Activated CD4-positive, alpha-beta memory T cell treated with anti-CD3 and anti-CD28 coated beads for 36 hours (primary cell): ENCODE measurements around the gene C3orf20. TPM values are rescaled to one million over a fixed set of nuclear protein-coding genes. Genes with fewer than 3 reads are reported as not detected.
"Not testable (repeated sequence)": the region's sequence is repeated elsewhere in the genome, so short reads cannot be mapped to it uniquely, and the experiment has no call there.

Experiments used
- CTCF ChIA-PET: fragments of 350-600 bp; sonication (Branson Sonifier 250); formaldehyde crosslinking; loops from one replicate; lab custom pipeline; 2021; ENCODE audit warnings: antibody characterized with exemption, inconsistent platforms; lab: Charles Lee
- POLR2A ChIA-PET: fragments of 350-600 bp; sonication (Branson Sonifier 250); formaldehyde crosslinking; loops from one replicate; lab custom pipeline; 2021; ENCODE audit warnings: antibody characterized with exemption; lab: Charles Lee
- DNase-seq: peaks from one replicate; pipeline ENCODE4 v3.0.0-alpha.2; 2020
- H3K27ac Mint-ChIP-seq: one replicate; pipeline ENCODE4 v1.8.0; 2021; ENCODE audit warnings: mixed read lengths
- H3K27me3 Mint-ChIP-seq: one replicate; pipeline ENCODE4 v1.8.0; 2021; ENCODE audit warnings: mixed read lengths
- H3K36me3 Mint-ChIP-seq: one replicate; pipeline ENCODE4 v1.8.0; 2021; ENCODE audit warnings: mixed read lengths
- H3K4me1 Mint-ChIP-seq: one replicate; pipeline ENCODE4 v1.8.0; 2021; ENCODE audit warnings: low read depth, mixed read lengths
- H3K4me3 Mint-ChIP-seq: one replicate; pipeline ENCODE4 v1.8.0; 2021; ENCODE audit warnings: mild to moderate bottlenecking, mixed read lengths
- H3K9me3 Mint-ChIP-seq: one replicate; pipeline ENCODE4 v1.8.0; 2021; ENCODE audit warnings: mixed read lengths
- intact Hi-C: fragments of 100-400 bp; cut with micrococcal nuclease; formaldehyde crosslinking; loops from one replicate; pipeline ENCODE4 v1.15.1; 2023
- total RNA-seq, 2 experiments: library from RNA; stranded (reverse); gene quantifications; one replicate each; pipeline ENCODE4 v1.2.3, GENCODE V29; 2021

C3orf20 gene
- total RNA-seq, 2 experiments from 2014 or later = 0.07 to 0.12 TPM

GRCh38 chr3:14651440-14652251 is 23.3 kb upstream of the C3orf20 start, which contains the start of gene CCDC174:
Gene CCDC174 (plus strand): TSS chr3:14651762. CDS start chr3:14651837, 75 bp downstream.
- Mint-ChIP-seq H3K4me3 (peak within 1 kb of the TSS; percentile 89), H3K4me1 (peaks cover 35% of the 10 kb centered on the region), H3K36me3 (peaks cover 24% of the 10 kb centered on the region), H3K27ac (peak within 1 kb of the TSS; percentile 98), H3K27me3 (no peaks in the 10 kb centered on the region), H3K9me3 (no peaks in the 10 kb centered on the region)
- intact Hi-C loops = loop anchor here (1.0 to 2.0 kb wide), 7 partner anchors 219 to 755 kb away; partner anchors contain the start of genes CHCHD4, LSM3, MRPS25 and SLC6A6
- ChIA-PET CTCF (interaction anchor here (0.5 to 1.6 kb wide), 9 partner anchors 9 to 1170 kb away, joined by 3 to 6 read pairs (median 3); no protein-coding TSS in a partner anchor), POLR2A (interaction anchor here (0.8 to 2.0 kb wide), 9 partner anchors 9 to 473 kb away, joined by 3 to 11 read pairs (median 4); partner anchors contain the start of genes LSM3, MRPS25 and XPC)
- peak; percentile 97 for DNase-seq

- POLR2A ChIA-PET = interaction anchor here (1.0 to 2.0 kb wide), 4 partner anchors 9 to 228 kb away, joined by 3 to 8 read pairs (median 6); no protein-coding TSS in a partner anchor
- DNase-seq, H3K9me3 Mint-ChIP-seq, H3K27me3 Mint-ChIP-seq, intact Hi-C loops: not testable (repeated sequence)
- CTCF ChIA-PET = interaction anchor here (0.5 to 1.6 kb wide), 6 partner anchors 20 to 449 kb away, joined by 3 to 6 read pairs (median 4); no protein-coding TSS in a partner anchor
- H3K4me1 Mint-ChIP-seq = peaks cover 42% of the 10 kb centered on the region
- H3K4me3 Mint-ChIP-seq = peak overlapping the region; percentile 89
- peak overlapping the region; percentile 98 for H3K27ac Mint-ChIP-seq
- peaks cover 31% of the 10 kb centered on the region for H3K36me3 Mint-ChIP-seq
Measured at GRCh38 chr3:14652360-14652907, 22.5 kb upstream of the C3orf20 start.

- Mint-ChIP-seq H3K4me3 (no peak overlapping the region), H3K9me3 (no peaks in the 10 kb centered on the region), H3K27me3 (no peaks in the 10 kb centered on the region), H3K36me3 (peaks cover 53% of the 10 kb centered on the region), H3K27ac (peak overlapping the region; percentile 1), H3K4me1 (peaks cover 37% of the 10 kb centered on the region)
- CTCF ChIA-PET = interaction anchor here (1.1 kb wide), 1 partner anchor 22 kb away, joined by 3 read pairs; no protein-coding TSS in a partner anchor
- POLR2A ChIA-PET = no interaction called here
- intact Hi-C loops = no loop called here
- DNase-seq = no peak
Measured at GRCh38 chr3:14657579-14657978, 17.4 kb upstream of the C3orf20 start.

GRCh38 chr3:14658978-14659377 is 16.0 kb upstream of the C3orf20 start:
- ChIA-PET POLR2A (no interaction called here), CTCF (no interaction called here)
- intact Hi-C loops = no loop called here
- Mint-ChIP-seq H3K27me3 (no peaks in the 10 kb centered on the region), H3K4me1 (peaks cover 25% of the 10 kb centered on the region), H3K9me3 (no peaks in the 10 kb centered on the region), H3K27ac (no peak overlapping the region), H3K4me3 (no peak overlapping the region), H3K36me3 (peaks cover 57% of the 10 kb centered on the region)
- no peak for DNase-seq

GRCh38 chr3:14660942-14661341 is 14.0 kb upstream of the C3orf20 start:
- no peak for DNase-seq
- POLR2A ChIA-PET = interaction anchor here (1.1 to 1.5 kb wide), 2 partner anchors 9 to 11 kb away, joined by 3 to 8 read pairs; partner anchors contain the start of gene CCDC174

GRCh38 chr3:14663396-14664135 is 11.4 kb upstream of the C3orf20 start:
- no peak overlapping the region for H3K4me3 Mint-ChIP-seq
- no peaks in the 10 kb centered on the region for H3K27me3 Mint-ChIP-seq
- ChIA-PET CTCF (no interaction called here), POLR2A (no interaction called here)
- no peak for DNase-seq
- peaks cover 62% of the 10 kb centered on the region for H3K36me3 Mint-ChIP-seq
- intact Hi-C loops = no loop called here
- H3K9me3 Mint-ChIP-seq = no peaks in the 10 kb centered on the region
- H3K27ac Mint-ChIP-seq = no peak overlapping the region
- peaks cover 5% of the 10 kb centered on the region for H3K4me1 Mint-ChIP-seq

More at GRCh38 chr3:14660942-14661341, 14.0 kb upstream of the C3orf20 start:
- H3K4me1 Mint-ChIP-seq = peaks cover 20% of the 10 kb centered on the region
- H3K27ac Mint-ChIP-seq = peak overlapping the region; percentile 71
- H3K27me3 Mint-ChIP-seq = no peaks in the 10 kb centered on the region
- CTCF ChIA-PET = interaction anchor here (0.6 to 0.9 kb wide), 2 partner anchors 10 to 25 kb away, joined by 3 read pairs; partner anchors contain the start of gene CCDC174
- no peak overlapping the region for H3K4me3 Mint-ChIP-seq
- intact Hi-C loops = no loop called here
- no peaks in the 10 kb centered on the region for H3K9me3 Mint-ChIP-seq
- peaks cover 62% of the 10 kb centered on the region for H3K36me3 Mint-ChIP-seq

GRCh38 chr3:14664170-14664569 is 10.8 kb upstream of the C3orf20 start:
- peaks cover 62% of the 10 kb centered on the region for H3K36me3 Mint-ChIP-seq
- ChIA-PET CTCF (no interaction called here), POLR2A (no interaction called here)
- H3K4me1 Mint-ChIP-seq = peaks cover 5% of the 10 kb centered on the region
- no peak for DNase-seq
- H3K4me3 Mint-ChIP-seq = no peak overlapping the region
- H3K27me3 Mint-ChIP-seq = no peaks in the 10 kb centered on the region
- intact Hi-C loops = no loop called here
- no peaks in the 10 kb centered on the region for H3K9me3 Mint-ChIP-seq
- no peak overlapping the region for H3K27ac Mint-ChIP-seq

- Mint-ChIP-seq H3K36me3 (peaks cover 45% of the 10 kb centered on the region), H3K4me1 (no peaks in the 10 kb centered on the region), H3K9me3 (no peaks in the 10 kb centered on the region), H3K27ac (no peak overlapping the region), H3K4me3 (no peak overlapping the region), H3K27me3 (no peaks in the 10 kb centered on the region)
- no peak for DNase-seq
- intact Hi-C loops = no loop called here
- CTCF ChIA-PET = interaction anchor here (1.5 to 2.3 kb wide), 2 partner anchors 20 to 249 kb away, joined by 4 to 7 read pairs; no protein-coding TSS in a partner anchor
- POLR2A ChIA-PET = no interaction called here
Measured at GRCh38 chr3:14672588-14672987, 2.4 kb upstream of the C3orf20 start.

- Mint-ChIP-seq H3K27me3 (no peaks in the 10 kb centered on the region), H3K4me1 (no peaks in the 10 kb centered on the region), H3K27ac (no peak overlapping the region), H3K36me3 (peaks cover 25% of the 10 kb centered on the region), H3K4me3 (no peak overlapping the region), H3K9me3 (peaks cover 10% of the 10 kb centered on the region)
- intact Hi-C loops = no loop called here
- CTCF ChIA-PET = interaction anchor here (3.3 kb wide), 1 partner anchor 245 kb away, joined by 11 read pairs; no protein-coding TSS in a partner anchor
- DNase-seq = no peak
- POLR2A ChIA-PET = no interaction called here
Measured at GRCh38 chr3:14676881-14677280, 1.9 kb downstream of the C3orf20 start.

- no peak overlapping the region for H3K4me3 Mint-ChIP-seq
- DNase-seq = no peak
- CTCF ChIA-PET = no interaction called here
- H3K36me3 Mint-ChIP-seq = peaks cover 22% of the 10 kb centered on the region
- no peaks in the 10 kb centered on the region for H3K27me3 Mint-ChIP-seq
- no peaks in the 10 kb centered on the region for H3K4me1 Mint-ChIP-seq
- intact Hi-C loops = no loop called here
- no peak overlapping the region for H3K27ac Mint-ChIP-seq
- POLR2A ChIA-PET = no interaction called here
- H3K9me3 Mint-ChIP-seq = peaks cover 10% of the 10 kb centered on the region
Measured at GRCh38 chr3:14678015-14678503, 3.1 kb downstream of the C3orf20 start.

- Mint-ChIP-seq H3K4me1 (no peaks in the 10 kb centered on the region), H3K27ac (no peak overlapping the region), H3K36me3 (peaks cover 14% of the 10 kb centered on the region), H3K27me3 (no peaks in the 10 kb centered on the region), H3K9me3 (peaks cover 10% of the 10 kb centered on the region), H3K4me3 (no peak overlapping the region)
- intact Hi-C loops = no loop called here
- no peak for DNase-seq
- ChIA-PET POLR2A (interaction anchor here (0.6 kb wide), 1 partner anchor 480 kb away, joined by 6 read pairs; no protein-coding TSS in a partner anchor), CTCF (no interaction called here)
Measured at GRCh38 chr3:14680115-14680514, 5.2 kb downstream of the C3orf20 start.
